ENCODE data around the gene NQO2. TPM values are rescaled to one million over a fixed set of nuclear protein-coding genes. Genes with fewer than 3 reads are reported as not detected.

Gene NQO2
- total and polyA plus RNA-seq, 2 of the 13 experiments (the other 11 are each of a cell fraction or from before 2014, with no cell fraction given): 32.2 to 56.5 TPM

GRCh38 chr6:2970753-2971419, 28.8 kb upstream of the NQO2 start (continued):
- TF ChIP-seq POLR2AphosphoS2 (IDR thresholded peaks at IDR 0.05; ENCODE audit: low read depth, low read length) (no peak), JUNB (CRISPR knock-in tag; IDR thresholded peaks at IDR 0.05; ENCODE audit: borderline replicate concordance) (no peak), E2F5 (CRISPR knock-in tag; conservative IDR thresholded peaks at IDR 0.05) (no peak), NR2C2 (CRISPR knock-in tag; IDR thresholded peaks at IDR 0.05; ENCODE audit: borderline replicate concordance) (peak; percentile 84), ZNF775 (CRISPR knock-in tag; IDR thresholded peaks at IDR 0.05; ENCODE audit: borderline replicate concordance) (no peak), RNF2 (conservative IDR thresholded peaks at IDR 0.05; ENCODE audit: low read depth) (peak; percentile 63), ZBTB7B (CRISPR knock-in tag; IDR thresholded peaks at IDR 0.05) (no peak), ZNF629 (CRISPR knock-in tag; conservative IDR thresholded peaks at IDR 0.05) (peak; percentile 27; the same call in 1 of the 2 replicates), MYC (CRISPR knock-in tag; IDR thresholded peaks at IDR 0.05; ENCODE audit: borderline replicate concordance) (peak; percentile 54; the same call in 1 of the 2 replicates), PTBP1 (IDR thresholded peaks at IDR 0.05; ENCODE audit: low read depth, low read length, poor library complexity, severe bottlenecking) (no peak), ATF2 (CRISPR knock-in tag; IDR thresholded peaks at IDR 0.05) (no peak), ZNF558 (CRISPR knock-in tag; IDR thresholded peaks at IDR 0.05; ENCODE audit: borderline replicate concordance) (no peak), ATAD3A (CRISPR knock-in tag; IDR thresholded peaks at IDR 0.05) (no peak), STAT6 (CRISPR knock-in tag; IDR thresholded peaks at IDR 0.05; ENCODE audit: borderline replicate concordance) (no peak)
- TF ChIP-seq, protein P1, sequence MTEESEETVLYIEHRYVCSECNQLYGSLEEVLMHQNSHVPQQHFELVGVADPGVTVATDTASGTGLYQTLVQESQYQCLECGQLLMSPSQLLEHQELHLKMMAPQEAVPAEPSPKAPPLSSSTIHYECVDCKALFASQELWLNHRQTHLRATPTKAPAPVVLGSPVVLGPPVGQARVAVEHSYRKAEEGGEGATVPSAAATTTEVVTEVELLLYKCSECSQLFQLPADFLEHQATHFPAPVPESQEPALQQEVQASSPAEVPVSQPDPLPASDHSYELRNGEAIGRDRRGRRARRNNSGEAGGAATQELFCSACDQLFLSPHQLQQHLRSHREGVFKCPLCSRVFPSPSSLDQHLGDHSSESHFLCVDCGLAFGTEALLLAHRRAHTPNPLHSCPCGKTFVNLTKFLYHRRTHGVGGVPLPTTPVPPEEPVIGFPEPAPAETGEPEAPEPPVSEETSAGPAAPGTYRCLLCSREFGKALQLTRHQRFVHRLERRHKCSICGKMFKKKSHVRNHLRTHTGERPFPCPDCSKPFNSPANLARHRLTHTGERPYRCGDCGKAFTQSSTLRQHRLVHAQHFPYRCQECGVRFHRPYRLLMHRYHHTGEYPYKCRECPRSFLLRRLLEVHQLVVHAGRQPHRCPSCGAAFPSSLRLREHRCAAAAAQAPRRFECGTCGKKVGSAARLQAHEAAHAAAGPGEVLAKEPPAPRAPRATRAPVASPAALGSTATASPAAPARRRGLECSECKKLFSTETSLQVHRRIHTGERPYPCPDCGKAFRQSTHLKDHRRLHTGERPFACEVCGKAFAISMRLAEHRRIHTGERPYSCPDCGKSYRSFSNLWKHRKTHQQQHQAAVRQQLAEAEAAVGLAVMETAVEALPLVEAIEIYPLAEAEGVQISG (CRISPR knock-in tag; IDR thresholded peaks at IDR 0.05): peak; percentile 30
- TF ChIP-seq, protein P2, sequence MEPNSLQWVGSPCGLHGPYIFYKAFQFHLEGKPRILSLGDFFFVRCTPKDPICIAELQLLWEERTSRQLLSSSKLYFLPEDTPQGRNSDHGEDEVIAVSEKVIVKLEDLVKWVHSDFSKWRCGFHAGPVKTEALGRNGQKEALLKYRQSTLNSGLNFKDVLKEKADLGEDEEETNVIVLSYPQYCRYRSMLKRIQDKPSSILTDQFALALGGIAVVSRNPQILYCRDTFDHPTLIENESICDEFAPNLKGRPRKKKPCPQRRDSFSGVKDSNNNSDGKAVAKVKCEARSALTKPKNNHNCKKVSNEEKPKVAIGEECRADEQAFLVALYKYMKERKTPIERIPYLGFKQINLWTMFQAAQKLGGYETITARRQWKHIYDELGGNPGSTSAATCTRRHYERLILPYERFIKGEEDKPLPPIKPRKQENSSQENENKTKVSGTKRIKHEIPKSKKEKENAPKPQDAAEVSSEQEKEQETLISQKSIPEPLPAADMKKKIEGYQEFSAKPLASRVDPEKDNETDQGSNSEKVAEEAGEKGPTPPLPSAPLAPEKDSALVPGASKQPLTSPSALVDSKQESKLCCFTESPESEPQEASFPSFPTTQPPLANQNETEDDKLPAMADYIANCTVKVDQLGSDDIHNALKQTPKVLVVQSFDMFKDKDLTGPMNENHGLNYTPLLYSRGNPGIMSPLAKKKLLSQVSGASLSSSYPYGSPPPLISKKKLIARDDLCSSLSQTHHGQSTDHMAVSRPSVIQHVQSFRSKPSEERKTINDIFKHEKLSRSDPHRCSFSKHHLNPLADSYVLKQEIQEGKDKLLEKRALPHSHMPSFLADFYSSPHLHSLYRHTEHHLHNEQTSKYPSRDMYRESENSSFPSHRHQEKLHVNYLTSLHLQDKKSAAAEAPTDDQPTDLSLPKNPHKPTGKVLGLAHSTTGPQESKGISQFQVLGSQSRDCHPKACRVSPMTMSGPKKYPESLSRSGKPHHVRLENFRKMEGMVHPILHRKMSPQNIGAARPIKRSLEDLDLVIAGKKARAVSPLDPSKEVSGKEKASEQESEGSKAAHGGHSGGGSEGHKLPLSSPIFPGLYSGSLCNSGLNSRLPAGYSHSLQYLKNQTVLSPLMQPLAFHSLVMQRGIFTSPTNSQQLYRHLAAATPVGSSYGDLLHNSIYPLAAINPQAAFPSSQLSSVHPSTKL (CRISPR knock-in tag; IDR thresholded peaks at IDR 0.05): no peak
